K562 (cell line): ENCODE measurements around the gene ERAL1. TPM values are rescaled to one million over a fixed set of nuclear protein-coding genes. Genes with fewer than 3 reads are reported as not detected.

Experiments
- CBFB ChIP-seq: sonication (generic); formaldehyde crosslinking; IDR thresholded peaks from 2 replicates; pipeline ENCODE4 v1.4.0; 2020; ENCODE audit warnings: mild to moderate bottlenecking, missing genetic modification reagents
- CREB3L1 ChIP-seq: fragments of 450-650 bp; IDR thresholded peaks from 2 replicates; pipeline ENCODE4 v1.6.1; 2014; ENCODE audit warnings: low read depth, mild to moderate bottlenecking, moderate library complexity, borderline replicate concordance
- EP400 ChIP-seq: fragments of 450-650 bp; IDR thresholded peaks from 2 replicates; pipeline ENCODE4 v1.6.1; 2017; ENCODE audit warnings: antibody characterized with exemption, mild to moderate bottlenecking, moderate library complexity
- ETV6 ChIP-seq, 3 experiments: fragments of 150-350 bp in 1 of 3; sonication (generic) in 1 of 3; formaldehyde crosslinking in 1 of 3; IDR thresholded peaks; 2 replicates each; pipeline versions ENCODE4 v1.6.1 to v1.8.0; 2014 to 2022; ENCODE audit warnings: borderline replicate concordance in 2 of 3, low read depth in 2 of 3, antibody characterized with exemption in 1 of 3, low read length in 1 of 3, mild to moderate bottlenecking in 1 of 3, missing genetic modification reagents in 1 of 3
- JUNB ChIP-seq: fragments of 450-650 bp; formaldehyde crosslinking; conservative IDR thresholded peaks from 2 replicates; pipeline ENCODE4 v1.4.0; 2020; ENCODE audit warnings: mild to moderate bottlenecking
- JUND ChIP-seq, 2 experiments: IDR thresholded peaks; 2 replicates in 1 of 2; 3 replicates in 1 of 2; pipeline ENCODE4 v1.6.1; 2011; ENCODE audit warnings: borderline replicate concordance in 2 of 2, low read depth in 2 of 2, low read length in 2 of 2, improper control_type of control experiment in 1 of 2, missing biosample characterization in 1 of 2, missing genetic modification characterization in 1 of 2, missing genetic modification reagents in 1 of 2
- NKRF ChIP-seq: fragments of 450-650 bp; IDR thresholded peaks from 2 replicates; pipeline ENCODE4 v1.6.1; 2016; ENCODE audit warnings: borderline replicate concordance
- NR2C2 ChIP-seq, 2 experiments: fragments of 200-800 bp in 1 of 2; sonication (Bioruptor generic) in 1 of 2; sonication (generic) in 1 of 2; formaldehyde crosslinking in 1 of 2; IDR thresholded peaks; 2 replicates each; pipeline versions ENCODE4 v1.6.1 to v1.8.0; 2016 to 2022; ENCODE audit warnings: mild to moderate bottlenecking in 1 of 2, missing compliant biosample characterization in 1 of 2, missing genetic modification characterization in 1 of 2, missing genetic modification reagents in 1 of 2
- SP2 ChIP-seq: IDR thresholded peaks from 2 replicates; pipeline ENCODE4 v1.6.1; 2011; ENCODE audit warnings: mild to moderate bottlenecking, low read depth, low read length, moderate library complexity; ENCODE audit not compliant: poor library complexity, severe bottlenecking; ENCODE audit errors: extremely low read depth
- STAT6 ChIP-seq: sonication (generic); formaldehyde crosslinking; IDR thresholded peaks from 2 replicates; pipeline ENCODE4 v1.8.1; 2023; ENCODE audit warnings: mild to moderate bottlenecking, missing genetic modification reagents
- USF1 ChIP-seq: sonication (generic); formaldehyde crosslinking; IDR thresholded peaks from 2 replicates; pipeline ENCODE4 v1.9.0; 2022; ENCODE audit warnings: mild to moderate bottlenecking, missing genetic modification reagents
- ZBTB33 ChIP-seq: sonication (generic); formaldehyde crosslinking; IDR thresholded peaks from 2 replicates; pipeline ENCODE4 v1.8.1; 2023; ENCODE audit warnings: mild to moderate bottlenecking, missing genetic modification reagents
- ZNF408 ChIP-seq: fragments of 250-450 bp; sonication (Bioruptor Pico); IDR thresholded peaks from 2 replicates; pipeline ENCODE4 v1.4.0; 2020; ENCODE audit warnings: low read depth, mild to moderate bottlenecking, moderate library complexity
- polyA plus RNA-seq, 8 experiments: library from polyadenylated mRNA; depleted of rRNA in 4 of 8; stranded (reverse) in 5 of 8; unstranded in 3 of 8; fragments of >200 nt; fragmentation: Nextera tagmentation in 2 of 8; fragmentation: Illumina TruSeq in 1 of 8; extraction: Ambion mirVana in 2 of 8; extraction: Trizol in 1 of 8; gene quantifications; 2 replicates each; pipeline versions ENCODE4 v1.2.1 to v1.2.3, GENCODE V29; 2011 to 2014; ENCODE audit warnings: inconsistent platforms in 1 of 8, missing spikeins in 1 of 8
- total RNA-seq, 7 experiments: library from RNA; depleted of rRNA in 6 of 7; stranded (reverse); fragments of >200 nt in 6 of 7; fragmentation: Illumina TruSeq in 2 of 7; extraction: Trizol in 2 of 7; gene quantifications; 2 replicates each; pipeline versions ENCODE4 v1.2.1 to v1.2.3, GENCODE V29; 2011 to 2021; ENCODE audit warnings: low replicate concordance in 1 of 7

The ERAL1 gene
- total and polyA plus RNA-seq, 9 of the 15 experiments (the other 6 are each of a cell fraction or from before 2014, with no cell fraction given) = 37.5 to 351 (median 106) TPM

GRCh38 chr17:28900986-28901726 is 46.3 kb downstream of the ERAL1 start (continued):
- TF ChIP-seq CREB3L1 = no peak
- TF ChIP-seq USF1 (CRISPR knock-in tag) = peak; percentile 19; the same call in 1 of the 2 replicates
- no peak for TF ChIP-seq ZNF408 (CRISPR knock-in tag)
- no peak for TF ChIP-seq STAT6 (CRISPR knock-in tag)
- TF ChIP-seq ZBTB33 (CRISPR knock-in tag) = 0 out of 2 replicates have a peak, but pooled peaks have one; percentile 20
- TF ChIP-seq JUNB (CRISPR knock-in tag) = no peak
- no peak for TF ChIP-seq NKRF
- TF ChIP-seq ETV6 (IDR thresholded peaks at IDR 0.05; ENCODE audit: borderline replicate concordance in 1 of 2, low read depth in 2 of 2, low read length in 1 of 2) = no peak
- no peak for TF ChIP-seq ETV6 (CRISPR knock-in tag; IDR thresholded peaks at IDR 0.05; ENCODE audit: borderline replicate concordance)
- no peak for TF ChIP-seq NR2C2 (CRISPR knock-in tag; IDR thresholded peaks at IDR 0.05)
- TF ChIP-seq NR2C2 (tag; IDR thresholded peaks at IDR 0.05) = no peak
- no peak for TF ChIP-seq SP2
- TF ChIP-seq JUND (IDR thresholded peaks at IDR 0.05; ENCODE audit: borderline replicate concordance, low read depth, low read length) = peak; percentile 41; the same call in 1 of the 2 replicates
- no peak for TF ChIP-seq JUND (tag; IDR thresholded peaks at IDR 0.05; ENCODE audit: borderline replicate concordance, low read depth, low read length)
- TF ChIP-seq CBFB = no peak
- no peak for TF ChIP-seq EP400
